Pancreas (tissue), 10 donors: ENCODE measurements around the gene WASF1. TPM values are rescaled to one million over a fixed set of nuclear protein-coding genes. Genes with fewer than 3 reads are reported as not detected.

Experiments
- ATAC-seq, 4 donors: fragments of 200-7000 bp; cut with Tn5 transposase; one replicate each; pipeline versions ENCODE4 v1.8.0 to v1.9.1; 2020; ENCODE audit warnings: mild to moderate bottlenecking in 4 of 4, moderate library complexity in 4 of 4
- DNase-seq, 6 donors: peaks; one replicate each; pipeline ENCODE4 v3.0.0-alpha.2; 2020
- FAIRE-seq: peaks from 2 replicates; lab custom pipeline; 2012; peaks lifted over from hg19 to GRCh38; lab: Jason Lieb, UNC
- H3K27ac ChIP-seq, 4 donors: fragments of 200-600 bp; sonication (generic); 1 replicate in 3 of 4; 2 replicates in 1 of 4; pipeline versions ENCODE4 v1.5.0 to v1.8.0; 2020
- H3K27me3 ChIP-seq, 4 donors: fragments of 200-600 bp; one replicate each; pipeline ENCODE4 v1.8.0; 2021
- H3K36me3 ChIP-seq, 3 donors: fragments of 200-600 bp; sonication (generic) in 1 of 3; one replicate each; pipeline versions ENCODE4 v1.5.0 to v1.8.0; 2020 to 2021
- H3K4me1 ChIP-seq, 3 donors: fragments of 200-600 bp; one replicate each; pipeline ENCODE4 v1.8.0; 2021
- H3K4me3 ChIP-seq, 4 donors: fragments of 200-600 bp; sonication (generic) in 2 of 4; one replicate each; pipeline versions ENCODE4 v1.5.0 to v1.8.0; 2020 to 2021
- H3K9me3 ChIP-seq, 4 donors: fragments of 200-600 bp; one replicate each; pipeline ENCODE4 v1.8.0; 2021
- WGBS, 2 donors: extraction: QIAGEN DNeasy Blood & Tissue Kit; methylation state at CpG; one replicate each; pipeline ENCODE4 v1.1.7; 2013; 5-methylcytosine and 5-hydroxymethylcytosine counted together
- intact Hi-C, 3 donors: fragments of 100-400 bp; cut with DNase I; formaldehyde crosslinking; loops; one replicate each; pipeline versions ENCODE4 v1.11.1 to v1.14.2; 2022
- polyA plus RNA-seq, 2 donors: library from polyadenylated mRNA; stranded (reverse); fragments of 200-250 nt; gene quantifications; one replicate each; pipeline ENCODE4 v1.2.3, GENCODE V29; 2013
- total RNA-seq, 6 donors: library from RNA; stranded (reverse); fragmentation: NEBNext Ultra II Directional in 4 of 6; extraction: Animal tissue kit (Norgen Biotek cat#: 25700) in 4 of 6; gene quantifications; one replicate each; pipeline versions ENCODE4 v1.2.1 to v1.2.4, GENCODE V29; 2021 to 2023
- TF ChIP-seq, protein P1 (sequence below), 4 donors: fragments of 200-600 bp; sonication (generic) in 3 of 4; IDR thresholded peaks; one replicate each; pipeline versions ENCODE4 v1.5.0 to v1.8.0; 2021; ENCODE audit warnings: antibody characterized with exemption in 4 of 4
- donor health status: healthy with polysubstance abuse.
- donor health status: DM: no; HTN: no; CAD: no; lungs with moderate emphysema.
- donor health status: DM: no; HTN: no; CAD: no.
- donor health status: control.
- donor health status: control.
- donor health status: Bipolar disorder and iron deficiency.
- donor health status: DM: yes; HTN: yes; CAD: no.
- donor health status: DM: no; HTN: no; CAD: no.
- donor health status: DM: no; HTN: no; CAD: no.
- donor health status: DM: yes; HTN: yes; CAD: no.

WASF1 gene
- total RNA-seq = 1 to 10 TPM; 1.2 to 5.7 (median 2.1) TPM
- 1 to 10 TPM; 3.8 to 5.0 TPM for polyA plus RNA-seq

- intact Hi-C loops = loop anchor here in 1 of 3 donors (5.0 kb wide), 1 partner anchor 213 kb away; no protein-coding TSS in a partner anchor
- Histone ChIP-seq H3K4me1 (peaks cover 8 to 33% (median 15%) of the 10 kb centered on the region in 3 donors), H3K27me3 (no peaks in the 10 kb centered on the region), H3K9me3 (no peaks in the 10 kb centered on the region), H3K27ac (peak within 1 kb of the TSS; percentile 64 to 78 (median 72)), H3K36me3 (no peaks in the 10 kb centered on the region), H3K4me3 (peak within 1 kb of the TSS; percentile 55 to 86 (median 80))
- DNase-seq (peak; percentile 90 to 95 (median 92)), FAIRE-seq (peak; percentile 97), ATAC-seq (peak; percentile 96 to 98 (median 96))
- 0% methylated on average over 59 to 62 of the region's 62 CpGs for WGBS, 2 donors
- TF ChIP-seq, protein P1, sequence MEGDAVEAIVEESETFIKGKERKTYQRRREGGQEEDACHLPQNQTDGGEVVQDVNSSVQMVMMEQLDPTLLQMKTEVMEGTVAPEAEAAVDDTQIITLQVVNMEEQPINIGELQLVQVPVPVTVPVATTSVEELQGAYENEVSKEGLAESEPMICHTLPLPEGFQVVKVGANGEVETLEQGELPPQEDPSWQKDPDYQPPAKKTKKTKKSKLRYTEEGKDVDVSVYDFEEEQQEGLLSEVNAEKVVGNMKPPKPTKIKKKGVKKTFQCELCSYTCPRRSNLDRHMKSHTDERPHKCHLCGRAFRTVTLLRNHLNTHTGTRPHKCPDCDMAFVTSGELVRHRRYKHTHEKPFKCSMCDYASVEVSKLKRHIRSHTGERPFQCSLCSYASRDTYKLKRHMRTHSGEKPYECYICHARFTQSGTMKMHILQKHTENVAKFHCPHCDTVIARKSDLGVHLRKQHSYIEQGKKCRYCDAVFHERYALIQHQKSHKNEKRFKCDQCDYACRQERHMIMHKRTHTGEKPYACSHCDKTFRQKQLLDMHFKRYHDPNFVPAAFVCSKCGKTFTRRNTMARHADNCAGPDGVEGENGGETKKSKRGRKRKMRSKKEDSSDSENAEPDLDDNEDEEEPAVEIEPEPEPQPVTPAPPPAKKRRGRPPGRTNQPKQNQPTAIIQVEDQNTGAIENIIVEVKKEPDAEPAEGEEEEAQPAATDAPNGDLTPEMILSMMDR (IDR thresholded peaks at IDR 0.05) = no peak
Measured at GRCh38 chr6:110179406-110180227, at the start of gene WASF1. Gene WASF1 (minus strand): TSS chr6:110179670. CDS start chr6:110127601, 52,069 bp downstream.

- Histone ChIP-seq H3K4me1 (no peaks in the 10 kb centered on the region), H3K36me3 (peaks cover 0 to 3% (median 0%) of the 10 kb centered on the region in 3 donors), H3K9me3 (no peaks in the 10 kb centered on the region), H3K4me3 (no peak overlapping the region), H3K27me3 (no peaks in the 10 kb centered on the region), H3K27ac (no peak overlapping the region)
- intact Hi-C loops = no loop called here
- 91 to 100% methylated on average over 1 of the region's 1 CpG for WGBS, 2 donors
- ATAC-seq (no peak), FAIRE-seq (no peak), DNase-seq (no peak)
- TF ChIP-seq, protein P1 (IDR thresholded peaks at IDR 0.05) = no peak
Measured at GRCh38 chr6:110226261-110226660, 46.8 kb upstream of the WASF1 start.

DNA sequence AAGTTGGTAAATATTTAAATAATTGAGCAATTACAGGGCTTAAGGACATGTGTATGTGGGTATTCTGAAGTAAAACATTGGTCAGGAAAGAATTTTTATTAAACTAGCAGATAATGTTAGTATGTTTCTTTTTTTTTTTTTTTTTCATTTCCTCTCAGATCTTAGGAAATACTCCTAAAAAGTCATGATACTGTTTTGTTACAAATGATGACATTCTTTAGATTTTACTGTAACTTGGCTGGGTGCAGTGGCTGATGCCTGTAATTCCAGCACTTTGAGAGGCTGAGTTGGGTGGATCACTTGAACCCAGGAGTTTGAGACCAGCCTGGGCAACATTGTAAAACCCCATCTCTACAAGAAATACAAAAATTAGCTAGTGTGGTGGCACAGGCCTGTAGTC is 42.3 kb upstream of the WASF1 start:
- Histone ChIP-seq H3K27ac (no peak overlapping the region), H3K4me3 (no peak overlapping the region), H3K4me1 (no peaks in the 10 kb centered on the region), H3K36me3 (peaks cover 0 to 26% (median 0%) of the 10 kb centered on the region in 3 donors), H3K27me3 (no peaks in the 10 kb centered on the region), H3K9me3 (no peaks in the 10 kb centered on the region)
- TF ChIP-seq, protein P1 (IDR thresholded peaks at IDR 0.05) = no peak
- no peak for FAIRE-seq
- intact Hi-C loops = no loop called here
- DNase-seq = no peak
- ATAC-seq = no peak

DNA sequence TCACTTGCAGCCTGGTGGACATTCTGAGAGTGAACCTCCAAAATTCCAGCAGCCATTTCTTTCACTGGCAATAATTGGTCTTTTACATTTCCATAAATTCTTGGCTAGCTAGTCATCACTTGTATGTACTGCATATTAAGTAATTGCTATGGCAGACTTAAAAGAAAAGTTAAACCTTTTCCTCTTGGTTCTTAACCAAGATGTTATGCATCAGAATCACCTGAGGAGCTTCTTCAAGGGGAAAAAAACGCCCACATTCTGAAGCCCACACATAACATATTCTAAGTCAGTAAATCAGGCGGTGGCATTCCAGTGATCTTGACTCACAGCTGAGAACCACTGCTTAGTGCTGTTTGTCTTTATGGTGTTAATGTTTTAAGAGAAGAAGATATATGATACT is 37.8 kb upstream of the WASF1 start:
- no peaks in the 10 kb centered on the region for H3K4me1 ChIP-seq
- intact Hi-C loops = no loop called here
- TF ChIP-seq, protein P1 (IDR thresholded peaks at IDR 0.05) = no peak
- FAIRE-seq = no peak
- H3K27ac ChIP-seq = no peak overlapping the region
- no peaks in the 10 kb centered on the region for H3K9me3 ChIP-seq
- peaks cover 1 to 53% (median 7%) of the 10 kb centered on the region in 3 donors for H3K36me3 ChIP-seq
- 77 to 84% methylated on average over 2 of the region's 2 CpGs for WGBS, 2 donors
- H3K27me3 ChIP-seq = no peaks in the 10 kb centered on the region
- H3K4me3 ChIP-seq = no peak overlapping the region
- no peak for DNase-seq
- ATAC-seq = no peak

GRCh38 chr6:110216140-110216539 is 36.7 kb upstream of the WASF1 start:
- Histone ChIP-seq H3K4me3 (no peak overlapping the region), H3K27ac (no peak overlapping the region), H3K9me3 (no peaks in the 10 kb centered on the region), H3K4me1 (no peaks in the 10 kb centered on the region), H3K27me3 (no peaks in the 10 kb centered on the region), H3K36me3 (peaks cover 3 to 56% (median 7%) of the 10 kb centered on the region in 3 donors)
- intact Hi-C loops = no loop called here
- DNase-seq (no peak), ATAC-seq (no peak), FAIRE-seq (no peak)
- TF ChIP-seq, protein P1 (IDR thresholded peaks at IDR 0.05) = no peak
- WGBS, 2 donors = 87 to 93% methylated on average over 5 of the region's 5 CpGs
